ENCODE results near the gene NKG7. TPM values are rescaled to one million over a fixed set of nuclear protein-coding genes. Genes with fewer than 3 reads are reported as not detected.

NKG7 gene
- polyA plus RNA-seq, 3 donors from 2014 or later = 7,925 to 8,923 (median 8,385) TPM

- no peaks in the 10 kb centered on the region for H3K4me1 Mint-ChIP-seq
- H3K27me3 Mint-ChIP-seq (ENCODE audit: low read depth in 3 of 3) = peaks cover 0 to 4% (median 0%) of the 10 kb centered on the region in 3 donors
- H3K4me3 Mint-ChIP-seq = no peak overlapping the region
- DNase-seq = no peak
- no peak overlapping the region for H3K27ac Mint-ChIP-seq
- H3K9me3 Mint-ChIP-seq = no peaks in the 10 kb centered on the region
- peaks cover 11 to 29% (median 25%) of the 10 kb centered on the region in 3 donors for H3K36me3 Mint-ChIP-seq
Observed at GRCh38 chr19:51347209-51347928, 25.1 kb downstream of the NKG7 start.

GRCh38 chr19:51346742-51347141 is 25.7 kb downstream of the NKG7 start:
- no peaks in the 10 kb centered on the region for H3K9me3 Mint-ChIP-seq
- no peak for DNase-seq
- no peak overlapping the region for H3K4me3 Mint-ChIP-seq
- peaks cover 0 to 2% (median 0%) of the 10 kb centered on the region in 3 donors for H3K27me3 Mint-ChIP-seq (ENCODE audit: low read depth in 3 of 3)
- H3K36me3 Mint-ChIP-seq = peaks cover 6 to 23% (median 19%) of the 10 kb centered on the region in 3 donors
- H3K27ac Mint-ChIP-seq = no peak overlapping the region
- H3K4me1 Mint-ChIP-seq = no peaks in the 10 kb centered on the region

GRCh38 chr19:51345076-51345620 is 27.3 kb downstream of the NKG7 start:
- H3K9me3 Mint-ChIP-seq = no peaks in the 10 kb centered on the region
- H3K4me3 Mint-ChIP-seq = no peak overlapping the region
- no peak overlapping the region for H3K27ac Mint-ChIP-seq
- DNase-seq = no peak
- H3K36me3 Mint-ChIP-seq = peaks cover 4 to 13% (median 12%) of the 10 kb centered on the region in 3 donors
- peaks cover 0 to 2% of the 10 kb centered on the region in 2 donors for H3K4me1 Mint-ChIP-seq
- H3K27me3 Mint-ChIP-seq (ENCODE audit: low read depth in 3 of 3) = peaks cover 0 to 3% (median 2%) of the 10 kb centered on the region in 3 donors

DNA sequence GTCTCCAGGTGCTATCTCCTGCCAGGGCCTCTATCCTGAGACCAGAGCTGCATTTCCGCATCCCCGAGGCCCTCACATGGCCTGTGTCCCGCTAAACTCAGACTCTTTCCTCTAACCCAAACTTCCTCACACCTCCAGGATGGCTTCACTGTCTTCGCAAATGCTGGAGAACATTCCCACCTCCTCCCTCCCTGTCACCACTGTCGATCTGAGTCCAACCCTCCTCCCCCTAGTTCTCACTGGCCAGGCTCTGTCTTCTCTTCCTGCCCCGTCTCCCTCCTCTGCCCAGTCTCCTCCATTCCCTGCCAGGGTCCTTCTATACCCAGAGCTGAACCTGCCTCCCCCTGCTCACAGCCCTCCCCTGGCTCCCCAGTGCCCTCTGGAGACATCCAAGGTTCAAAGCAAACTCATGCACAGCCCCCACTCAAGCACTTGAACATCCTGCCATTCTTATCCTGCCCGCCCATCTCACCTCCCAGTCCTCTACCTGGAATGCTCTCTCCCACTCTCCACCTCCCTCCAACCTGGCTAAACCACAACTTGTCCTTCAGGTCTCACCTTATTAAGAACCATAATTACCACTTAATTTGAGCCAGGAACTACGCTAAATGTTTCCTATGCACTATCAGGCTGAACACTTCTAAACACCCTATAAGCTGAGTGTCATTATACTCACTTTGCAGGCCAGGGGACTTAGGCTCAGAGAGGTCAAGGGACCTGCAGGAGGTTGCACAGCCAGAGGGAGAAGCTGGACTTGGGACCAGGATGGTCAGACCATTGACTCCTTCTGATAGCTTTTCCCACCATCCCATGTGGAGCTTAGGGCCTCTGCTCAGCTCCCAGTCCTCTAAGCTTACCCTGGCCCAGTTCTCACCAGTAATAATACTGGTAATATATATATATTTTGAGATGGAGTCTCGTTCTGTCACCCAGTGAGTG is 29.6 kb downstream of the NKG7 start:
- no peaks in the 10 kb centered on the region for H3K9me3 Mint-ChIP-seq
- H3K4me3 Mint-ChIP-seq = peak overlapping the region in 3 of 5 donors; percentile 7 to 22 (median 7)
- H3K27me3 Mint-ChIP-seq (ENCODE audit: low read depth in 3 of 3) = peaks cover 0 to 8% (median 5%) of the 10 kb centered on the region in 3 donors
- H3K36me3 Mint-ChIP-seq = peaks cover 4 to 12% (median 9%) of the 10 kb centered on the region in 3 donors
- peak overlapping the region in 2 of 6 donors; percentile 26 to 55 for H3K27ac Mint-ChIP-seq
- peaks cover 15 to 16% of the 10 kb centered on the region in 2 donors for H3K4me1 Mint-ChIP-seq
- DNase-seq = no peak

GRCh38 chr19:51341976-51342580 is 30.4 kb downstream of the NKG7 start, which contains the start of gene VSIG10L:
Gene VSIG10L (minus strand): TSS chr19:51342139. CDS start chr19:51342124, 15 bp downstream.
- Mint-ChIP-seq H3K27ac (peak within 1 kb of the TSS in 5 of 6 donors; percentile 30 to 61 (median 39)), H3K27me3 (ENCODE audit: low read depth in 3 of 3) (peaks cover 0 to 8% (median 5%) of the 10 kb centered on the region in 3 donors), H3K36me3 (peaks cover 0 to 5% (median 4%) of the 10 kb centered on the region in 3 donors), H3K4me3 (peak within 1 kb of the TSS; percentile 63 to 80 (median 67)), H3K4me1 (peaks cover 15 to 16% of the 10 kb centered on the region in 2 donors), H3K9me3 (no peaks in the 10 kb centered on the region)
- no peak for DNase-seq

- peaks cover 0 to 5% (median 4%) of the 10 kb centered on the region in 3 donors for H3K36me3 Mint-ChIP-seq
- peak overlapping the region in 2 of 6 donors; percentile 39 to 61 for H3K27ac Mint-ChIP-seq
- no peak for DNase-seq
- peak overlapping the region; percentile 59 to 80 (median 67) for H3K4me3 Mint-ChIP-seq
- peaks cover 0 to 8% (median 5%) of the 10 kb centered on the region in 3 donors for H3K27me3 Mint-ChIP-seq (ENCODE audit: low read depth in 3 of 3)
- H3K9me3 Mint-ChIP-seq = no peaks in the 10 kb centered on the region
- peaks cover 15 to 16% of the 10 kb centered on the region in 2 donors for H3K4me1 Mint-ChIP-seq
Observed at GRCh38 chr19:51341066-51341465, 31.4 kb downstream of the NKG7 start.

- peaks cover 15 to 16% of the 10 kb centered on the region in 2 donors for H3K4me1 Mint-ChIP-seq
- H3K9me3 Mint-ChIP-seq = no peaks in the 10 kb centered on the region
- H3K27ac Mint-ChIP-seq = peak overlapping the region in 4 of 6 donors; percentile 79 to 87 (median 82)
- H3K27me3 Mint-ChIP-seq (ENCODE audit: low read depth in 3 of 3) = peaks cover 0 to 8% (median 5%) of the 10 kb centered on the region in 3 donors
- peak overlapping the region; percentile 86 to 94 (median 88) for H3K4me3 Mint-ChIP-seq
- peaks cover 0 to 8% (median 3%) of the 10 kb centered on the region in 3 donors for H3K36me3 Mint-ChIP-seq
- DNase-seq = peak; percentile 72 to 75 (median 73)
Observed at GRCh38 chr19:51339687-51340656, 32.5 kb downstream of the NKG7 start.

- Mint-ChIP-seq H3K36me3 (peaks cover 0 to 6% (median 0%) of the 10 kb centered on the region in 3 donors), H3K4me1 (peaks cover 15 to 16% of the 10 kb centered on the region in 2 donors), H3K27ac (peak overlapping the region in 4 of 6 donors; percentile 79 to 87 (median 82)), H3K4me3 (peak overlapping the region; percentile 86 to 94 (median 88)), H3K9me3 (no peaks in the 10 kb centered on the region), H3K27me3 (ENCODE audit: low read depth in 3 of 3) (peaks cover 0 to 8% (median 5%) of the 10 kb centered on the region in 3 donors)
- no peak for DNase-seq
Observed at GRCh38 chr19:51339313-51339686, 33.2 kb downstream of the NKG7 start.

GRCh38 chr19:51338563-51339312 is 33.7 kb downstream of the NKG7 start:
- peak; percentile 79 to 85 (median 84) for DNase-seq
- peak overlapping the region; percentile 86 to 94 (median 88) for H3K4me3 Mint-ChIP-seq
- H3K27me3 Mint-ChIP-seq (ENCODE audit: low read depth in 3 of 3) = peaks cover 0 to 8% (median 5%) of the 10 kb centered on the region in 3 donors
- no peaks in the 10 kb centered on the region for H3K9me3 Mint-ChIP-seq
- H3K4me1 Mint-ChIP-seq = peaks cover 15 to 16% of the 10 kb centered on the region in 2 donors
- peaks cover 0 to 6% (median 0%) of the 10 kb centered on the region in 3 donors for H3K36me3 Mint-ChIP-seq
- peak overlapping the region in 5 of 6 donors; percentile 45 to 81 (median 69) for H3K27ac Mint-ChIP-seq

DNA sequence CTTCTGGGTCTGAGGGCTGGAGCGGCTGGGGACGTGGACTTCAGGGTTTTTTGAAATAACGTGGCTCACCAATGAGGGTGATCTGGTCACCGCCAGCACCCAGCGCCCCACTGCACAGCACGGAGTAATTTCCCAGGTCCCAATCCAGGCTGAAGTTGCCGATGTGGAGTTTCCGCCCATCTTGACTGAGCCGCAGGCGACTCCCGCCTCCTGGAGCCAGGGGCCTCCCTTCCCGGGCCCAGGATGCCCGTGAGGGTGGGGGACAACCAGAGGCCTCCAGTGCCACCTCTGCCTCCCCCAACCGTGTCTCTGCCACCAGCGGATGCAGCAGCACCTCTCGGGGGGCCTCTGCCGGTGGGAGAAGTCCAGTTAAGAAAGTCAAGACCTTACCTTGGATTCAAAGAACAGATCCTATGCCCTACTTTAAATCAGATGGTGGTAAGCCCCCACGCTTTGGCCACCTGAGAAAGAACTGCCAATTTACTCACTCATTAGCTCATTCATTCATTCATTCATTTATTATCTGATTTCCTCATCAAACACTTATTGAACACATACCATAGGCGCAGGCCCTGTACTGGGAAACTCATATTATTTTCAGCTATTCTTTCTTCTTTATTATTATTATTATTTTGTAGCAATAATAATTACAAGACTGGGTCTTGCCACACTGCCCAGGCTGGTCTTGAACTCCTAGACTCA is 34.4 kb downstream of the NKG7 start:
- H3K36me3 Mint-ChIP-seq = peaks cover 0 to 6% (median 0%) of the 10 kb centered on the region in 3 donors
- no peaks in the 10 kb centered on the region for H3K9me3 Mint-ChIP-seq
- peaks cover 0 to 8% (median 5%) of the 10 kb centered on the region in 3 donors for H3K27me3 Mint-ChIP-seq (ENCODE audit: low read depth in 3 of 3)
- H3K4me1 Mint-ChIP-seq = peaks cover 15 to 16% of the 10 kb centered on the region in 2 donors
- H3K4me3 Mint-ChIP-seq = peak overlapping the region; percentile 86 to 94 (median 88)
- H3K27ac Mint-ChIP-seq = peak overlapping the region in 1 of 6 donors; percentile 46
- no peak for DNase-seq

Data from immature natural killer cell (primary cell).